OCI-LY1 (cell line): Measurements from ENCODE around the gene EMC10.
"Not testable (repeated sequence)": the region's sequence is repeated elsewhere in the genome, so short reads cannot be mapped to it uniquely, and the experiment has no call there.

Experiments used
- H2AFZ ChIP-seq: fragments of 200-600 bp; sonication (generic), shearing (Covaris generic); 2 replicates; pipeline ENCODE4 v1.6.0; 2014; ENCODE audit warnings: antibody characterized with exemption, mild to moderate bottlenecking, low read length
- H3F3A ChIP-seq: fragments of 200-600 bp; sonication (generic), shearing (Covaris generic); 2 replicates; pipeline ENCODE4 v1.6.0; 2014; ENCODE audit warnings: mild to moderate bottlenecking, antibody characterized with exemption, low read length, moderate library complexity; ENCODE audit not compliant: insufficient read depth
- H3K27ac ChIP-seq: fragments of 200-600 bp; sonication (generic); 2 replicates; pipeline ENCODE4 v1.5.1; 2014; ENCODE audit warnings: low read length, mixed run types, mild to moderate bottlenecking, low read depth; ENCODE audit not compliant: poor library complexity, severe bottlenecking
- H3K27me3 ChIP-seq: fragments of 200-600 bp; sonication (generic); 2 replicates; pipeline ENCODE4 v1.6.0; 2014; ENCODE audit warnings: antibody characterized with exemption, mild to moderate bottlenecking, low read length, moderate library complexity; ENCODE audit not compliant: insufficient read depth
- H3K36me3 ChIP-seq: fragments of 200-600 bp; sonication (generic); 2 replicates; pipeline ENCODE4 v1.6.1; 2014; ENCODE audit warnings: mild to moderate bottlenecking, antibody characterized with exemption, low read length, moderate library complexity, mixed read lengths; ENCODE audit not compliant: insufficient read depth
- H3K4me1 ChIP-seq: fragments of 200-600 bp; sonication (generic); 2 replicates; pipeline ENCODE4 v1.5.1; 2014; ENCODE audit warnings: mild to moderate bottlenecking, low read length, moderate library complexity; ENCODE audit not compliant: insufficient read depth, severe bottlenecking
- H3K4me2 ChIP-seq: fragments of 200-600 bp; sonication (generic), shearing (Covaris generic); 2 replicates; pipeline ENCODE4 v1.6.1; 2014; ENCODE audit warnings: low read length
- H3K4me3 ChIP-seq: fragments of 200-600 bp; sonication (generic); 2 replicates; pipeline ENCODE4 v1.5.1; 2014; ENCODE audit warnings: low read length, low read depth, mild to moderate bottlenecking, mixed read lengths; ENCODE audit not compliant: poor library complexity, severe bottlenecking
- H3K79me2 ChIP-seq: fragments of 200-600 bp; shearing (Covaris generic); 2 replicates; pipeline ENCODE4 v1.6.1; 2016; ENCODE audit warnings: mixed run types, low read length, mixed read lengths; ENCODE audit not compliant: insufficient read depth
- H3K9ac ChIP-seq: fragments of 200-600 bp; sonication (generic), shearing (Covaris generic); 2 replicates; pipeline ENCODE4 v1.6.1; 2014; ENCODE audit warnings: mild to moderate bottlenecking, low read length, mixed read lengths
- H3K9me2 ChIP-seq: fragments of 200-600 bp; sonication (generic), shearing (Covaris generic); 2 replicates; pipeline ENCODE4 v1.6.1; 2014; ENCODE audit warnings: low read depth, mild to moderate bottlenecking, low read length, mixed read lengths
- H3K9me3 ChIP-seq: fragments of 200-600 bp; shearing (Covaris generic); 2 replicates; pipeline ENCODE4 v1.6.1; 2014; ENCODE audit warnings: low read length, mixed read lengths
- H4K20me1 ChIP-seq: fragments of 200-600 bp; sonication (generic), shearing (Covaris generic); 2 replicates; pipeline ENCODE4 v1.6.0; 2016; ENCODE audit warnings: mild to moderate bottlenecking, low read length; ENCODE audit not compliant: insufficient read depth
- EZH2 ChIP-seq: fragments of 200-600 bp; sonication (generic), shearing (Covaris generic); IDR thresholded peaks from 2 replicates; pipeline ENCODE4 v1.8.0; 2017; ENCODE audit warnings: borderline replicate concordance, mixed run types, mild to moderate bottlenecking, antibody characterized with exemption, low read length, moderate library complexity, mixed read lengths
- TF ChIP-seq, protein P1 (sequence below): fragments of 200-600 bp; sonication (generic), shearing (Covaris generic); IDR thresholded peaks from 2 replicates; pipeline ENCODE4 v1.5.1; 2017; ENCODE audit warnings: mild to moderate bottlenecking, antibody characterized with exemption, low read length, moderate library complexity, mixed read lengths

EMC10 gene

DNA sequence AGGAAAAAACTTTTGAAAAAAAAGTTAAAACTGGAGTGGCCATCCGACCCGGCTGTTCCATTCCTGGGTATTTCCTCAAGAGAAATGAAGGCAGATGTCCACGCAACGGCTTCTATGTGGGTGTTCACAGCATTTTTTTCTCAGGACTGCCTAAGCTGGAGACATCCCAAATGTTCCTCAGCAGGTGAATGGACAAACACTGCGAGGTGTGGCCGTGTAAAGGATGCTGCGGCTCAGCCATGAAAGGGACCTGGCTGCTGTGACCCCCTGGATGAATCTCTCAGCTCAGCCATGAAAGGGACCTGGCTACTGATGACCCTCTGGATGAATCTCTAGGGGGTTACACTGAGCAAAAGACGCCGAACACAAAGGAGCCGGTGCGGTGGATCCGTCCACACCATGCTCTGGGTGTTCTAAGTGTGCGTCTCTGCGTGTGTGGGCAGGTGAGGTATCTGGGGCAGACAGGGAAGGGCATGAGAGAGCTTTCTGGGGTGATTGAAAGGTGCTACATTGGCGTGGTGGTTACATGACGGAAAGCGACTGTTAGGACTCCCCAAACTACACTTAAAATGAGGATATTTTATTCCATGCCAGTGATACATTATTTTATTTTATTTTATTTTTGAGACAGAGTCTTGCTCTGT is 44.6 kb downstream of the EMC10 start:
- Histone ChIP-seq H3K9me2 (no peaks in the 10 kb centered on the region), H3K27ac (no peak overlapping the region), H3K36me3 (no peaks in the 10 kb centered on the region), H3K4me1 (no peaks in the 10 kb centered on the region), H3K4me3 (no peak overlapping the region), H4K20me1 (no peaks in the 10 kb centered on the region), H3K9ac (no peak overlapping the region), H3K79me2 (no peaks in the 10 kb centered on the region), H3K4me2 (no peak overlapping the region), H3F3A (no peaks in the 10 kb centered on the region), H3K9me3 (no peaks in the 10 kb centered on the region), H3K27me3 (0 out of 2 replicates have a peak, but pooled peaks cover 4% of the 10 kb centered on the region), H2AFZ (no peak overlapping the region)
- TF ChIP-seq, protein P1, sequence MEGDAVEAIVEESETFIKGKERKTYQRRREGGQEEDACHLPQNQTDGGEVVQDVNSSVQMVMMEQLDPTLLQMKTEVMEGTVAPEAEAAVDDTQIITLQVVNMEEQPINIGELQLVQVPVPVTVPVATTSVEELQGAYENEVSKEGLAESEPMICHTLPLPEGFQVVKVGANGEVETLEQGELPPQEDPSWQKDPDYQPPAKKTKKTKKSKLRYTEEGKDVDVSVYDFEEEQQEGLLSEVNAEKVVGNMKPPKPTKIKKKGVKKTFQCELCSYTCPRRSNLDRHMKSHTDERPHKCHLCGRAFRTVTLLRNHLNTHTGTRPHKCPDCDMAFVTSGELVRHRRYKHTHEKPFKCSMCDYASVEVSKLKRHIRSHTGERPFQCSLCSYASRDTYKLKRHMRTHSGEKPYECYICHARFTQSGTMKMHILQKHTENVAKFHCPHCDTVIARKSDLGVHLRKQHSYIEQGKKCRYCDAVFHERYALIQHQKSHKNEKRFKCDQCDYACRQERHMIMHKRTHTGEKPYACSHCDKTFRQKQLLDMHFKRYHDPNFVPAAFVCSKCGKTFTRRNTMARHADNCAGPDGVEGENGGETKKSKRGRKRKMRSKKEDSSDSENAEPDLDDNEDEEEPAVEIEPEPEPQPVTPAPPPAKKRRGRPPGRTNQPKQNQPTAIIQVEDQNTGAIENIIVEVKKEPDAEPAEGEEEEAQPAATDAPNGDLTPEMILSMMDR, result no peak
- no peak for TF ChIP-seq EZH2

DNA sequence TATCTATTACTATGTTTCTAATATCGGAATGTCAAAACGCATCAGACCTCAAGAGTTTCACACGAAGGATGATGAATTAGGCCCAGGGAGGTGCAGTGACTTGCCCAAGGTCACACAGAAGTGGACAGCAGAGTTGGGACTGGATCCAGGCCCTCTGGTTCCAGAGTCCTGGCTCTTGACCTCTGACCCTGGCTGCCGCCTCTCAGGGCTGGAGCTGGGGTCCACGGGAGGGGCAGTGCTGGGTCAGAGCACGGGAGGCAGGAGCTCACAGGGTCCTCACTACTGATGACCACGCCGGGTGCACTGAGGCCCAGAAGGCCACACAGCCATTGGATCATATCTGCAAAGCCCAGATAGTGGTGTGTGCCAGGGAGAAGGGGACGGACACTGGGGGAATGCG is 46.6 kb downstream of the EMC10 start:
- Histone ChIP-seq H4K20me1 (no peaks in the 10 kb centered on the region), H3K27ac (no peak overlapping the region), H3K9me3 (no peaks in the 10 kb centered on the region), H3K27me3 (0 out of 2 replicates have a peak, but pooled peaks cover 4% of the 10 kb centered on the region), H3K79me2 (no peaks in the 10 kb centered on the region), H3K4me2 (no peak overlapping the region), H3K9ac (no peak overlapping the region), H3F3A (no peaks in the 10 kb centered on the region), H3K36me3 (no peaks in the 10 kb centered on the region), H3K4me1 (no peaks in the 10 kb centered on the region), H3K4me3 (no peak overlapping the region), H3K9me2 (no peaks in the 10 kb centered on the region), H2AFZ (no peak overlapping the region)
- TF ChIP-seq, protein P1, result no peak
- TF ChIP-seq EZH2, result no peak

DNA sequence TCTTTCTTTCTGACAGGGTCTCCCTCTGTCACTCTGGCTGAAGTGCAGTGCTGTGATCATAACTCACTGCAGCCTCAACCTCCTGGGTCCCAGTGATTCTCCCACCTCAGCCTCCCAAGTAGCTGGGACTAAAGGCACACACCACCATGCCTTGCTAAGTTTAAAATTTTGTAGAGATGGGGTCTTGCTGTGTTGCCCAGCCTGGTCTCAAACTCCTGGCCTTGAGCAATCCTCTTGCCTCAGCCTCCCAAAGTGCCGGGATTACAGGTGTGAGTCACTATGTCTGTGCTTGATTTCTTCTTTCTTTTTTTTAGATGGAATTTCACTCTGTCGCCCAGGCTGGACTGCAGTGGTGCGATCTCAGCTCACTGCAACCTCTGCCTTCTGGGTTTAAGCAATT is 51.7 kb downstream of the EMC10 start:
- H3K79me2 ChIP-seq, H3F3A ChIP-seq, H3K9me2 ChIP-seq, H3K9ac ChIP-seq, H3K9me3 ChIP-seq, H4K20me1 ChIP-seq, H3K4me1 ChIP-seq, H3K4me2 ChIP-seq, H3K4me3 ChIP-seq, H3K36me3 ChIP-seq, H2AFZ ChIP-seq, H3K27ac ChIP-seq: not testable (repeated sequence)
- H3K27me3 ChIP-seq, result peaks cover 17% of the 10 kb centered on the region

DNA sequence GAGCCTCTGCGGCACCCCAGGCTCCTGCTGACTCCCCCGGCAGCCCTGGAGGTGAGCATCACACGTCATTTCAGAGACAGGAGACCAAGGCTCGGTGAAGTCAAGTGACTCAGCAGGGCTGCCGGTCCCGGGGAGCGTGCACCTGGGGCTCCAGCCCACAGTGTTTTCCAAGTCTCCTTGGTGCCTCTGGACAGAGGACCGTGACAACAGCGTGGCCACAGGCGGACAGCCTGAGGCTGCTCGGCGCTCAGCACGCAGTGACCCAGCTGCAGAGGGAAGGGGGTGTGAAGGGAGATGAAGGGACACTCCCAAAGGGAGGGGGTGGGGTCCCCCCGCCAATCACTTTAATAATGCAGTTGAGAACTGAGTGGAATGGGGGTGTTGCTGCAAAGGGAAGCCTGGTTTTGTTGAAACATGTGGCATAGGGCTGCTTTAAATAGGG is 54.9 kb downstream of the EMC10 start:
- H3K4me2 ChIP-seq, result no peak overlapping the region
- peaks cover 27% of the 10 kb centered on the region for H3K27me3 ChIP-seq
- no peaks in the 10 kb centered on the region for H3K9me2 ChIP-seq

More for the DNA sequence above, 54.9 kb downstream of the EMC10 start:
- H3K4me1 ChIP-seq, result no peaks in the 10 kb centered on the region
- no peaks in the 10 kb centered on the region for H3K79me2 ChIP-seq
- no peak overlapping the region for H3K4me3 ChIP-seq
- no peaks in the 10 kb centered on the region for H3F3A ChIP-seq
- H4K20me1 ChIP-seq, result no peaks in the 10 kb centered on the region
- H3K27ac ChIP-seq, result no peak overlapping the region
- peaks cover 5% of the 10 kb centered on the region; the same call in 1 of the 2 replicates for H3K9me3 ChIP-seq
- H3K9ac ChIP-seq, result no peak overlapping the region
- H3K36me3 ChIP-seq, result no peaks in the 10 kb centered on the region; the same call in 1 of the 2 replicates
- no peak overlapping the region for H2AFZ ChIP-seq
- TF ChIP-seq, protein P1, result no peak
- no peak for TF ChIP-seq EZH2
